SW480 (cell line): ENCODE measurements around the gene DIPK1C.
"Not testable (repeated sequence)": the region's sequence is repeated elsewhere in the genome, so short reads cannot be mapped to it uniquely, and the experiment has no call there.

ENCODE experiments used
- DNase-seq: peaks from one replicate; pipeline ENCODE4 v3.0.0-alpha.2; 2016; ENCODE audit warnings: low spot score

DIPK1C gene

DNA sequence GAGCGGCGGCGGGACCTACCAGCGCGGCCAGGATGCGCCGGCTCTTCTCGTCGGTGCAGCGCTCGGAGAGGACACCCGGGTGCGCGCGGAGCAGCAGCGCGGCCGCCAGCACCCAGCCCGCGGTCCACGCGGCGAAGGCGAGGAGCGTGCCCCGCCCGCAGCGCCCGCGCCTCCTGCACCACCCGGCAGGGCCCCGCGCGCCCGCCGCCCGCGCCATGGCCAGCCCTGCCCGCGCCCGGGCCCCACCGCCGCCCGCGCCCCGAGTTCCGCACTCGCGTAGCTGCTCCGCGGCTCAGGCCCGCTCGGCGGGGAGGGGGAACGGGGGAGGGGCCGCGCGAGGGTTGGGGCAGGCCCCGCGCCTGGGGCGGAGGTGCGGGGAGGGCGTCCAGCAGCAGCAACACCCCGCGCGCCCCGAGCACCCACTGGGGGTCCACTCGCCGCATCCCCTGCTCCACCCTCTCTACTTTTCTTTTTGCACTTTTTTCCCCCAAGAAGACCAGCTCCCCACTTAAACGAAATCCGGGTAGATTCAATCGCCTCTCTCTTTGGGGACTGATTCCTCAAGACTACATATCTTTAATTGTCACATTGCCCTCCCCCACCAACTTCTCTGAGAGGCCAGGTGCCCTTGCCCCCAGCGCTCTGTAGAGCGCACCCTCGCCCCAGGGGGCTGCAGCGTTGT is at the start of gene DIPK1C:
Gene DIPK1C (minus strand): TSS at position 266 of the 682 bp plus-strand sequence. CDS start 49 bp downstream, at position 217.
- DNase-seq, result no peak

GRCh38 chr18:74506448-74507084 is 49.5 kb upstream of the DIPK1C start:
- no peak for DNase-seq

GRCh38 chr18:74505776-74506175 is 48.7 kb upstream of the DIPK1C start:
- no peak for DNase-seq

GRCh38 chr18:74503137-74503536 is 46.0 kb upstream of the DIPK1C start:
- no peak for DNase-seq

- DNase-seq, result no peak
These were observed 44.3 kb upstream of the DIPK1C start for GRCh38 chr18:74501386-74501785.

DNA sequence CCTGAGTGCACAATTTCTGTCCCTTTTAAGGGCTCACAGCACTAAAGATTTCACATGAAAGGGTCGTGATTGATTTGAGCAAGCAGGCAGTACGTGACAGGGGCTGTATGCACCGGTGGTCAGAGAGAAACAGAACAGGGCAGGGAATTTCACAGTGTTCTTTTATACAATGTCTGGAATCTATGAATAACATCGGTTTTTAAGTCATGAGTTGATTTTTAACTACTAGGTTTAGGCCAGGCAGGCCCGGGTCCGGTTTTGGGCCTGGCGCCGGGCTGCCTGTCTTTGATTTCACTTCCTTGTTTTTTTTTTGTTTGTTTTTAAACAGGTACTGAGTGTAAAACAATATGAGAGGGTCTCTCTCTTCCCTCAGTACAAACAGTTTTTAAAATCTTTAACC is 43.7 kb upstream of the DIPK1C start:
- not testable (repeated sequence) for DNase-seq

DNA sequence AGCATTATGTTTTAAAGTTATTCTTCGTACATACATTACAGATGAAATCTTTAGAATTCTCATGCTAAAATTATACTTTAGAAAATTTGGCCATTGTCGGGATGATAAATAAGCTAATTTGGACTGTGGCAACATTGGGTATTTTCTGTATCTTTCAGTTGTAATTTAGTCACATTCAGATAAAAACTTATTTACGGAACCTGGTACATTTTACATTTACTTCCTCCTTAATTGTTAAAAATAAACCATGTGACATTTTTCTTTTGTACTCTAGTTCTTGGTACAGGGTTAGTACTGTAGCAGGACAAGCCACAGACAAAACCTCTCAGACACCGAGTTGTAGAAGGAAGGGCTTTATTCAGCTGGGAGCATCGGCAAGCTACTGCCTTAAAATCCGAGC is 43.3 kb upstream of the DIPK1C start:
- no peak for DNase-seq

DNA sequence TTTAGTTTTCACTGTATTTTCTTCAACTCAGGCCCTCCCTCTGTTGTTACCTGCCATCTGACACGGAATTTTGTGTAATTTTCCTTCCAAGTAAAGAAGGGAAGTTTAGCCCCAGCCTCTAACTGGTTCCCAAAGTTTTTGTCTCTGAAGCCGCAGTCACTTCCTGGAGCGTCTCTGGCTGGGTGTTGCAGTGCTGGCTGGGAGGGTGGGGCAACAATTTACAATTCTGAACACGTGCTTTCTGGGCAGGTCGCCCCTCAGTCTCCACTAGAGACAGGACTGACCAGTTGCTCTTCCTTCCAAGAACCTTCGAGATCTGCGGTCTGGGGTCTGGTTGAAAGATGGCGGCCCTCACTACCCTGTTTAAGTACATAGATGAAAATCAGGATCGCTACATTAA is 42.5 kb upstream of the DIPK1C start:
- DNase-seq, result no peak

- no peak for DNase-seq
These were observed 41.9 kb upstream of the DIPK1C start for GRCh38 chr18:74498712-74499627.

- DNase-seq, result no peak
These were observed 40.7 kb upstream of the DIPK1C start for GRCh38 chr18:74497778-74498177.

GRCh38 chr18:74497324-74497676 is 40.2 kb upstream of the DIPK1C start:
- DNase-seq, result no peak

- DNase-seq, result peak; percentile 46
These were observed 39.6 kb upstream of the DIPK1C start for GRCh38 chr18:74496508-74497323.

GRCh38 chr18:74495581-74496507 is 38.7 kb upstream of the DIPK1C start, which contains the start of gene CNDP2:
Gene CNDP2 (plus strand): TSS chr18:74496363. CDS start chr18:74499974, 3,611 bp downstream.
- DNase-seq, result peak; percentile 90

DNA sequence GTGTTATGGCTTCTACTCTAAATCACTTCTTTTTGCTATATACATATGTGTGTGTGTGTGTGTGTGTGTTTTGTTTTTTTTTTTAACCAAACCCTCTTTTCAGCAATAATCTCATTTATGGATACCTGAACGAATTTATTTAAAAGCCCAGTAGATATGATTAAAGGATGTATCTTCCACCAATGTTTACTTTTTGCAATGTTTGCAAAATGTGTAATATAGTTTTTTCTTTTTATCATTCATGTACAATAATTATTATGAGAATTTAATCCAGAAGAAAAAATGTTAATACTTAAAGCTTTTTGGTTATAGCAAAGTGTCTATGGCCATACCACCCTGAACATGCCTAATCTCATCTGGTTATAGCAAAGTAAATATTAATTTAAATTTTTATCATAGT is 37.4 kb upstream of the DIPK1C start:
- no peak for DNase-seq

GRCh38 chr18:74493689-74494088 is 36.6 kb upstream of the DIPK1C start:
- peak; percentile 65 for DNase-seq

- no peak for DNase-seq
These were observed 35.2 kb upstream of the DIPK1C start for GRCh38 chr18:74492259-74492658.

DNA sequence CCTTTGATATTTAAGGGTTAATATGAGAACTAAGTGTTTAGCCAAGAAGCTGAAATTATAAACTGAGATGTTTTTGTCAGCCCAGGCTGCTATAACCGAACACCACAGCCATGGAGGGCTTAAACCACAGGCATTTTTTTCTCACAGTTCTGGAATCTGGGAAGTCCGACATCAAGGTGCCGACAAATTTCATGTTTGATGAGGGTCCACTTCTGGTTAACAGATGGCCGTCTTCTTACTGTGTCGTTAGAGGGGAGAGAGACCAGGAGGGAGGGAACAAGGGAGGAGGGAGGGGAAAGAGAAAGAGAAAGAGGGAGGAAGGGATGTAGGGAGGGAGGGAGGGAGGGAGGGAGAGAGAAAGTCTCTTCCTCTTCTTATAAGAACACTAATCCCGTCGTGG is 32.6 kb upstream of the DIPK1C start:
- DNase-seq, result peak; percentile 62

DNA sequence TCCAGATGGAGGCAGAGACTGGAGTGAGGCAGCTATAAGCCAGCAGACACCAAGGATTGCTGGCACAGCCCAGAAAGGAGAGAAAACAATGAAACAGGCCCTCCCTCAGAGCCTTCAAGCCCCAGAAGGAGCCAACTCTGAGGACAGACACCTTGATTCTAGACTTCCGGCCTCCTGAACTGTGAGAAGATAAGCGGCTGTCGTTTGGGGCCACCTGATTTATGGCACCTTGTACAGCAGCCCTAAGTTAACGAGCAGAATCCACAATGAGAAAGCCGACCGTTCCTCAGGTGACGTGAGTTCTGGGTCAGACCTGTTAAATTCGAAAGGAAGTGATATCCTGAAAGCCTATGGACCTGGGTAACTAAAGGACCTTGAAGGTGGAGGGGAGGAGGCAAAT is 31.8 kb upstream of the DIPK1C start:
- DNase-seq, result no peak

GRCh38 chr18:74488354-74488753 is 31.2 kb upstream of the DIPK1C start:
- DNase-seq, result no peak

DNA sequence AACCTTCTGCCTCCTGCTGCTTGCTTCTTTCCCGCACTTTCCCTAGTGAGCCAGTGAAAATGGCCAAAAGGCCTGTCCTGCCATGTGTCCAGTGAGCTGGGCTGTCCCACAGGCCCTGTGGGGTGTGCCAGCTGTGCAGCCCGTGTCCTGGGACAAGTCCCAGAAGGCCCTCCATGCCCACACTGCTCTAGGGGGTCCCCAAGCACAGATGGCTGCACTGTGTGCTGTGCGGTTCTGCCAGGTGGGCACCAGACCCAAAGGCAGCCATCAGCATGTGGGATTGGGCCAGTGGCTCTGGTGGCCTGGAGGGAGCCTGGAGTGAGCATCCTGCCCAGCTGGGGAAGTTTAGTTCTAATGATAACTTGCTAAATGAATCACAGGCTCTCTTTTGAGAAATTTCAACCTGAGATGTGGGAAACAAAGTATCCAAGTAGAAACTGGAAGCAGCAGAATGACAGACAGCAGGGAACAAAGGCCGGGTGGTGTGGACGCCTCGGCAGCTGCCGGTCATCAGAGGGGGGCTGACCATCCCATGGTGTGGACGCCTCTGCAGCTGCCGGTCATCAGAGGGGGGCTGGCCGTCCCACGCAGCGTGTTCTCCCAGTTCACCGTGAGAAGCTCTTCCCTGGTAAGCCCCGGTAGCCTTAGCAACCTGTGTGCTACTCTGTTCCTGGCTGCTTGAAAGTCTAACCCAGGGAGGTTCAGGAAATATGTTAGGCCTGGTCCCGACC is 29.2 kb upstream of the DIPK1C start:
- DNase-seq, result no peak
